Measurements from ENCODE around the gene SOX6.

SOX6 gene

DNA sequence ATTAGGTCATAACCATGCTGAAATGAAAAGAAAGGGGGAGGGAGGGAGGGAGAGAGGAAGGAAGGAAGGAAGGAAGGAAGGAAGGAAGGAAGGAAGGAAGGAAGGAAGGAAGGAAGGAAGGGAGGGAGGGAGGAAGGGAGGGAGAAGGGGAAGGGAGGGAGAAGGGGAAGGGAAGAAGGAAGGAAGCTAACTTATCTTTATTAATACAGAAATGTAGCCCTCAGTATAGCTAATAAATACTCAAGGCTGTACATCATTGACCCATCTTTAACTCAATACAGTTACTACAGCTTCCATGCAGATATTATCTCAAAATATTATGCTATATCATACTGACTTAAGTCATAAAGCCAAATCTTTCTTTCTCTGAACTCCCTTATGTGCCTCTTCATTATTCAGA lies 17.4 kb upstream of the SOX6 start:
- Mint-ChIP-seq H3K36me3 (ENCODE audit: low read depth) (no peaks in the 10 kb centered on the region), H3K4me1 (no peaks in the 10 kb centered on the region), H3K9me3 (no peaks in the 10 kb centered on the region), H3K4me3 (no peak overlapping the region), H3K27ac (no peak overlapping the region), H3K27me3 (ENCODE audit: low read depth, poor library complexity) (peaks cover 4% of the 10 kb centered on the region)
- TF ChIP-seq, protein P1, sequence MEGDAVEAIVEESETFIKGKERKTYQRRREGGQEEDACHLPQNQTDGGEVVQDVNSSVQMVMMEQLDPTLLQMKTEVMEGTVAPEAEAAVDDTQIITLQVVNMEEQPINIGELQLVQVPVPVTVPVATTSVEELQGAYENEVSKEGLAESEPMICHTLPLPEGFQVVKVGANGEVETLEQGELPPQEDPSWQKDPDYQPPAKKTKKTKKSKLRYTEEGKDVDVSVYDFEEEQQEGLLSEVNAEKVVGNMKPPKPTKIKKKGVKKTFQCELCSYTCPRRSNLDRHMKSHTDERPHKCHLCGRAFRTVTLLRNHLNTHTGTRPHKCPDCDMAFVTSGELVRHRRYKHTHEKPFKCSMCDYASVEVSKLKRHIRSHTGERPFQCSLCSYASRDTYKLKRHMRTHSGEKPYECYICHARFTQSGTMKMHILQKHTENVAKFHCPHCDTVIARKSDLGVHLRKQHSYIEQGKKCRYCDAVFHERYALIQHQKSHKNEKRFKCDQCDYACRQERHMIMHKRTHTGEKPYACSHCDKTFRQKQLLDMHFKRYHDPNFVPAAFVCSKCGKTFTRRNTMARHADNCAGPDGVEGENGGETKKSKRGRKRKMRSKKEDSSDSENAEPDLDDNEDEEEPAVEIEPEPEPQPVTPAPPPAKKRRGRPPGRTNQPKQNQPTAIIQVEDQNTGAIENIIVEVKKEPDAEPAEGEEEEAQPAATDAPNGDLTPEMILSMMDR (IDR thresholded peaks at IDR 0.05), result no peak
- DNase-seq, result no peak

DNA sequence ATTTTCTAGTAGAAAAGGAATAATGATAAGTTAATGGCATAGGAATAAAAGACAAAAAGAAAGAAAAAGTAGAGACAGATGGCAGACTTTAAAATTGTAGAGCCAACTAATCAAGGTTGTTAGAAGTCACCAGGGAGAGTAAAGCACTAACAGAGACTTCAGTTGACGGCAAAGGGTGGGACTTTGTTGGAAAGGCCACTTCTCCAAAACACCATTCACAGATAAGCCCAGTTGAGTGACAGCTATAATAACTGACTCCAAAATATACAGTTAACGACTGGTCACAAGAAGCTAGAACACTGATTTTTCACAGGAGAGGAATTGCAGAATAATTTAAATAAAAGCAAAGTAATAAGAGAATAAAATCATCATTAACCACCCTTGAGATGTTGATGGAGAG lies 16.0 kb upstream of the SOX6 start:
- peaks cover 4% of the 10 kb centered on the region for H3K27me3 Mint-ChIP-seq (ENCODE audit: low read depth, poor library complexity)
- H3K9me3 Mint-ChIP-seq, result no peaks in the 10 kb centered on the region
- no peak overlapping the region for H3K27ac Mint-ChIP-seq
- DNase-seq, result no peak
- H3K36me3 Mint-ChIP-seq (ENCODE audit: low read depth), result no peaks in the 10 kb centered on the region
- no peaks in the 10 kb centered on the region for H3K4me1 Mint-ChIP-seq
- no peak overlapping the region for H3K4me3 Mint-ChIP-seq
- TF ChIP-seq, protein P1 (IDR thresholded peaks at IDR 0.05), result no peak

DNA sequence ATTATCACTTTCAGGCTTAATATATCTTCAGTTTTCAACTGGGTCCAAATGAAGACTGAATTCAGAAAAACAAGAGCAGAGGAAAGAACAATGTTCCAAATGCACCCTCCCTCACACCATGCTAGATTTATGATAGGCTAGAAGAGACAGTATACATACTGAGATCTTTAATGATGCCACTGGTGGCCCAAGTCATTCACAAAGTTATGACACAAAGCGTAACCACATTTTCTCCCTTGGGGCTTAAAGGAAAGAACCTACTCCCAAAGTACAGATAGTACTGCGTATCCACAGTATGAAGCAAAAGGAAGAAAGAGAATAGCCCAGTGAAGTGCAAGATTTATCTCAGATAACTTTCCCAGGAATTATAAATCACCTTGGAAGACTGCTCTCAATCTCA lies 10.9 kb upstream of the SOX6 start:
- no peak for DNase-seq
- Mint-ChIP-seq H3K27ac (no peak overlapping the region), H3K36me3 (ENCODE audit: low read depth) (no peaks in the 10 kb centered on the region), H3K4me3 (no peak overlapping the region), H3K4me1 (peaks cover 2% of the 10 kb centered on the region), H3K27me3 (ENCODE audit: low read depth, poor library complexity) (no peaks in the 10 kb centered on the region), H3K9me3 (no peaks in the 10 kb centered on the region)
- TF ChIP-seq, protein P1 (IDR thresholded peaks at IDR 0.05), result no peak

DNA sequence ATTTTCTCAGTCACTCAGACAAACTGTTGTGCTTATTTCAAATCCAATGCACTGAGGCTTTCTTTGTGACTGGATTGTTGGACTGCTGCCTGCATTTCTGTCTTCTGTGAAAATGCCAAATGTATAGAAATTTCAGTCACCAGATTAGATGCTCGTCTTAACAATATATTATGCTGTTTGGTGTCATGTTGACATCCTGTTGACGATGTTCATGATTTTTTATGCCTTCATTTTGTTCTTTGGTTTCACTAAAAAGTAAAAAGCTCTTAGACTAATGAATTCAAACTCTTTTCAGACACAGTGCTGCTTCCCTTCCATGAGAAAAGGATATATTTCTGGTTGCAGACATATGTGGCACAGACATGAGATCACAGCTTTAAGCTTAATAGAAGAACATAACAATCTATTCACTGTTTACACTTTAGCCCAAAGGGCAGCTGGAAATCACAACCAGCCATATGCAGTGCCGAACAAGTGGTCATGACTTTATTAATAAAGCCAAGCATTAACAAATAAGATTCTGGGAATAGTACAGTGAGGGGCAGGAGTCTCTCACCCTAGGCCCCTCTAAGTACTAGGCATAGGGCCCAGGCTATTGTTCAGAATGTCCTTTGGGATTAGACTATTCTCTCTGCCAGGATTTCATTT lies 9.4 kb upstream of the SOX6 start:
- H3K27me3 Mint-ChIP-seq (ENCODE audit: low read depth, poor library complexity), result no peaks in the 10 kb centered on the region

DNA sequence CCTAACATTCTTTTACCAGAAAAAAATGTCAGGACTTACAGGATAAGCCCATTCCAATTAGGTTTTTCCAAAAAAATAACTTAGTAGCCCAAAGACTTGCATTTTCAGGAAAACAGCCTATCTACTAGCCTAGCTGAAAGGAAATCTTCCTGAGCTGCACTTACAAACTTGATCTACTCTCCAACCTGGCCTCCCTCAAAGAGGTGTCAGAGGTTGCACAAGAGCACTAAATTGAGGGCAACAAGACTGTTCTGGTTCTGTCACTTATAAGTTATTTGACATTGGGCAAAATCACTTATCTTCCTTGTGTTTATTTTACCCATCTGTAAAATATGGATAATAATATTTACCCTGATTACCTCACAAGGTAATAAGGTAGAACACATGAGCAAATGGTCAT lies 7.9 kb upstream of the SOX6 start:
- no peaks in the 10 kb centered on the region for H3K27me3 Mint-ChIP-seq (ENCODE audit: low read depth, poor library complexity)
- peaks cover 12% of the 10 kb centered on the region for H3K4me1 Mint-ChIP-seq
- H3K9me3 Mint-ChIP-seq, result no peaks in the 10 kb centered on the region
- no peak overlapping the region for H3K4me3 Mint-ChIP-seq
- H3K36me3 Mint-ChIP-seq (ENCODE audit: low read depth), result no peaks in the 10 kb centered on the region
- H3K27ac Mint-ChIP-seq, result no peak overlapping the region
- DNase-seq, result no peak
- TF ChIP-seq, protein P1 (IDR thresholded peaks at IDR 0.05), result no peak

More for the DNA sequence above, 9.4 kb upstream of the SOX6 start:
- H3K4me1 Mint-ChIP-seq, result peaks cover 12% of the 10 kb centered on the region
- H3K4me3 Mint-ChIP-seq, result no peak overlapping the region
- no peak for DNase-seq
- TF ChIP-seq, protein P1 (IDR thresholded peaks at IDR 0.05), result no peak
- H3K36me3 Mint-ChIP-seq (ENCODE audit: low read depth), result no peaks in the 10 kb centered on the region
- no peaks in the 10 kb centered on the region for H3K9me3 Mint-ChIP-seq
- H3K27ac Mint-ChIP-seq, result no peak overlapping the region

DNA sequence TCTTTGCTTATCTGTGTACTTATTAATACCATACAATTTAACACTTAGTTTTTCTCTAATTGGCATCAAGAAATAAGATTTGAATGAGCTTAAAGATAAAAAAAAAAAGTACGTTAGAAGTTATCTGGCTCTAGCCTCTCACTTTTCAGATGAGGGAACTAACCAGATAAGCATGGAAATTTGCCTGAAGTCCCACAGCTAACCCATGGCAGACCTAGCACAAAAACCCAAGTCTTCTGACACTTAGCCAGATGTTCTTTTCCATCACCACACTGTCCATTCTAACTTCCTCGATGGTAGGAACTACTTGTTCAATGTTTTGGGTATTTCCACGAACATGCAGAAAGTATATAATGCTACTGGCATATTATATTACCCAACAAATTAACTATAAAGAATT lies 7.4 kb upstream of the SOX6 start:
- H3K36me3 Mint-ChIP-seq (ENCODE audit: low read depth), result no peaks in the 10 kb centered on the region
- no peak for DNase-seq
- TF ChIP-seq, protein P1 (IDR thresholded peaks at IDR 0.05), result no peak
- no peaks in the 10 kb centered on the region for H3K9me3 Mint-ChIP-seq
- H3K27me3 Mint-ChIP-seq (ENCODE audit: low read depth, poor library complexity), result peaks cover 2% of the 10 kb centered on the region
- peaks cover 12% of the 10 kb centered on the region for H3K4me1 Mint-ChIP-seq
- no peak overlapping the region for H3K27ac Mint-ChIP-seq
- H3K4me3 Mint-ChIP-seq, result no peak overlapping the region

Data from nephron progenitor cell (in vitro differentiated cells).